ENCODE measurements around the gene KCNQ4.

The KCNQ4 gene

DNA sequence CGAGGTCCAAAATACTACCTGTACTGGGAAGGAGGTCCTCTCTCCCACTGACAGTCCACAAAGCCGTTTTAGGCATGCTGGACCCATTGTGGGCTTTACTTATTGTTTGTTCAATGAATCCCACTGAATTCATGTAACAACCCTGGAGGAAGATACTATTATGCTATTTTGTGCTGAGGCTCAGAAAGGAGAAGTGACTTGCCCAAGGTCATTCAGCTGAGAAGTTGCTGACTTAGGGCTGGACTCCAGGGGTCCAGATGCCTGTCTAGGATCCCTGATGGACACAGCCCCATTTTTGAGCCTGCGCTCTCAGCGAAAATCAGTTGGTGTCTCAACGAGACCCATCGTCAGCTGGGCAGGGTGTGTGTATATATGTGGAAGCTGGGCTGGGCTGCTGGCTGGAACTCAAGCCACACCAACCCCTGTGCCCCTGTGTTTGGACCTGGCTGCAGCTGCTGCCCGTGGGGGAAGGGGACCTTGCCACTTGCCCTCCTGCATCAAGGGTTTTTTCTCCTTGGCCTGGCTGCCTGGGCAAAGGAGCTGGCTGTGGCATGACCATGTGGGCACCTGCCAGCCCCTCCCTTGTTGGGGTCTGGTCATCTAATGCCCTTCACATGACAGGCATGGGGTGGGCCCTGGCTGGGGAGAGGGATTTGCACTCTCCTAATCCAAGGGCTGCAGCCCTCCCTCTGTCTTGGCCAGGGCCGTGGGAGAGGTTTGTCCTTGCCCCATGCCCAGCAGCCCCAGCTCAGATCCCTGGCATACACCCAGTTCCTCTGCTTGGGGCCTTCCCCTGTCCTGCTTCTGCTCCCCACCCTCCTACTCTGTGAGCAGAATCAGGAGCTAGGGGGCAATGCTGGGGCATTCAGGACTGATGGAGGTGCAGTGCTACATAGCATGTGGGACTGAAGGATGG lies 15.0 kb downstream of the KCNQ4 start:
- H3K27ac ChIP-seq = no peak overlapping the region
- ChIA-PET POLR2A (ENCODE audit: low non-redundant PET) (no interaction called here), CTCF (interaction anchor here (0.6 kb wide), 2 partner anchors 26 to 167 kb away, joined by 3 to 5 read pairs; no protein-coding TSS in a partner anchor)
- no peak for DNase-seq (ENCODE audit: low spot score)
- no peak for TF ChIP-seq CTCF (conservative IDR thresholded peaks at IDR 0.05; ENCODE audit: low read depth)

DNA sequence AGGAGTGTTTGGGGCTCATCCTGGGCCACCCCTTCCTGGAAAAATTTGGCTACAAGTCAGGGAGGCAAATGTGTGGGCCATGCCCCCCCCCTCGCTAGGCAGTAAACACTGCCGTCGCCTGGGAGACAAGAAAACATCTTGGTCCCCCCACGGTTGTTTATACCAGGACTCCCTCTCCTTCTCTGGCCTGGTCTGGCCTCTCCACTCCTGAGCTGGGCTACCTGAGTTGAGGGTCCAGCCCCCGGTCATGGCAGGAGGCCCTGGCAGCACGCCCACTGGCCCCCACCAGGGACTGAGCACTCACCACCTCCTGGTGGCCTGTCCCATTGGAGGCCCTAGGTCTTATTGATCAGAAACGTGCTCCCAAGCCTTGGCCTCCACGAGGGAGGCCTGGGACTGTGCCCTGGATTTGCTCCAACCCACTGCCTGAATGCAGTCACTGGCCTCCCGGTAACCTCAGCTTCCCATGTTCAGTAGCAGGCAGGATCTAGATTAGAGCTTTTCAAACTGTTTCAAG lies 15.8 kb downstream of the KCNQ4 start:
- POLR2A ChIA-PET (ENCODE audit: low non-redundant PET) = no interaction called here
- CTCF ChIA-PET = no interaction called here
- H3K27ac ChIP-seq = no peak overlapping the region
- no peak for DNase-seq (ENCODE audit: low spot score)
- no peak for TF ChIP-seq CTCF (conservative IDR thresholded peaks at IDR 0.05; ENCODE audit: low read depth)

DNA sequence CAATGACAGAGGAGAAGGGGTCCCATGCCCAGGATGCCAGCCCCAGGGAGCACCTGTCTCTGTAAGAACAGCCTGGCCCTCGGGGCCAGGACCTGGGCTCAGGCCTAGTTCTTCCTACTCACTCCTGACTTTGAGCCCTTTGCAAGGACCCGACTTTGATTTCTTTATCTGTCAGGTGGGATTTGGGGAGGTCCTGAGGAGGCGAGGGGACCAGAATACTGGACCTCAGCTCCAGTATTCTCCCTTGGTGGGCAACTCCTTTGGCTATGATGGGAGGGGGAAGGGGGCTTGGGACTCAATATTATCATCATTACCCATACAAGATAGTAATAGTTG lies 18.1 kb downstream of the KCNQ4 start:
- no peak for TF ChIP-seq CTCF (conservative IDR thresholded peaks at IDR 0.05; ENCODE audit: low read depth)
- CTCF ChIA-PET = no interaction called here
- no peak for DNase-seq (ENCODE audit: low spot score)
- no peak overlapping the region; the same call in 1 of the 2 replicates for H3K27ac ChIP-seq
- POLR2A ChIA-PET (ENCODE audit: low non-redundant PET) = no interaction called here

GRCh38 chr1:40802078-40802741 lies 18.6 kb downstream of the KCNQ4 start:
- ChIA-PET POLR2A (ENCODE audit: low non-redundant PET) (no interaction called here), CTCF (no interaction called here)
- peak; percentile 95 for DNase-seq (ENCODE audit: low spot score)

GRCh38 chr1:40802742-40803113 lies 19.1 kb downstream of the KCNQ4 start:
- TF ChIP-seq CTCF (conservative IDR thresholded peaks at IDR 0.05; ENCODE audit: low read depth) = no peak
- ChIA-PET CTCF (no interaction called here), POLR2A (ENCODE audit: low non-redundant PET) (no interaction called here)
- no peak for DNase-seq (ENCODE audit: low spot score)
- peak overlapping the region; percentile 46 for H3K27ac ChIP-seq

More at GRCh38 chr1:40802078-40802741, 18.6 kb downstream of the KCNQ4 start:
- TF ChIP-seq CTCF (conservative IDR thresholded peaks at IDR 0.05; ENCODE audit: low read depth) = no peak
- H3K27ac ChIP-seq = peak overlapping the region; percentile 46

GRCh38 chr1:40803447-40803846 lies 19.9 kb downstream of the KCNQ4 start:
- CTCF ChIA-PET = interaction anchor here (0.5 to 0.8 kb wide), 3 partner anchors 17 to 173 kb away, joined by 3 to 5 read pairs (median 3); no protein-coding TSS in a partner anchor
- no peak for DNase-seq (ENCODE audit: low spot score)

More at GRCh38 chr1:40803447-40803846, 19.9 kb downstream of the KCNQ4 start:
- TF ChIP-seq CTCF (conservative IDR thresholded peaks at IDR 0.05; ENCODE audit: low read depth) = no peak
- H3K27ac ChIP-seq = peak overlapping the region; percentile 46
- POLR2A ChIA-PET (ENCODE audit: low non-redundant PET) = interaction anchor here (0.6 kb wide), 1 partner anchor 96 kb away, joined by 3 read pairs; no protein-coding TSS in a partner anchor
